H1 (cell line): ENCODE data around the gene NSF. TPM values are rescaled to one million over a fixed set of nuclear protein-coding genes. Genes with fewer than 3 reads are reported as not detected.

Experiments
- BRCA1 ChIP-seq: IDR thresholded peaks from 2 replicates; pipeline ENCODE4 v1.6.1; 2012; ENCODE audit warnings: low read depth, low read length, improper control_type of control experiment
- RAD21 ChIP-seq, 2 experiments: IDR thresholded peaks in 1 of 2; conservative IDR thresholded peaks in 1 of 2; 2 replicates each; pipeline ENCODE4 v1.6.1; 2011; ENCODE audit warnings: low read depth in 2 of 2, low read length in 2 of 2, improper control_type of control experiment in 1 of 2, inconsistent platforms in 1 of 2, mild to moderate bottlenecking in 1 of 2, moderate library complexity in 1 of 2
- RBBP5 ChIP-seq: IDR thresholded peaks from 2 replicates; pipeline ENCODE4 v1.7.1; 2012; ENCODE audit warnings: low read depth, mild to moderate bottlenecking, inconsistent platforms, low read length, moderate library complexity, borderline replicate concordance
- RNF2 ChIP-seq: fragments of 200-900, 300-1000 bp; sonication (generic); IDR thresholded peaks from 2 replicates; pipeline ENCODE4 v1.7.1; 2016; ENCODE audit warnings: borderline replicate concordance, low read depth, mild to moderate bottlenecking, antibody characterized with exemption, low read length; ENCODE audit not compliant: poor library complexity, severe bottlenecking; ENCODE audit errors: missing control alignments
- SIRT6 ChIP-seq: IDR thresholded peaks from one replicate; pipeline ENCODE4 v1.7.1; 2012; ENCODE audit warnings: low read length, inconsistent platforms
- polyA plus RNA-seq, 7 experiments: library from polyadenylated mRNA; depleted of rRNA in 3 of 7; stranded (reverse) in 5 of 7; unstranded in 2 of 7; fragments of >200 nt in 5 of 7; fragments of 200-250 nt in 2 of 7; gene quantifications; 1 replicate in 5 of 7; 2 replicates in 1 of 7; 4 replicates in 1 of 7; pipeline versions ENCODE4 v1.2.1 to v1.2.3, GENCODE V29; 2011 to 2013; ENCODE audit warnings: missing spikeins in 2 of 7, mixed read lengths in 2 of 7
- total RNA-seq: library from RNA; stranded (reverse); fragmentation: NEBNext Ultra II Directional; extraction: Animal tissue kit (Norgen Biotek cat#: 25700); gene quantifications from 2 replicates; pipeline ENCODE4 v1.2.1, GENCODE V29; 2021
- TF ChIP-seq, protein P1 (sequence below): fragments of 300-600 bp; sonication (generic); IDR thresholded peaks from 2 replicates; pipeline ENCODE4 v1.7.1; 2012; ENCODE audit warnings: low read length, moderate library complexity, mild to moderate bottlenecking, inconsistent platforms; ENCODE audit not compliant: insufficient replicate concordance

The NSF gene
- total and polyA plus RNA-seq, 2 of the 8 experiments (the other 6 are each of a cell fraction or from before 2014, with no cell fraction given): 13.0 to 27.7 TPM

DNA sequence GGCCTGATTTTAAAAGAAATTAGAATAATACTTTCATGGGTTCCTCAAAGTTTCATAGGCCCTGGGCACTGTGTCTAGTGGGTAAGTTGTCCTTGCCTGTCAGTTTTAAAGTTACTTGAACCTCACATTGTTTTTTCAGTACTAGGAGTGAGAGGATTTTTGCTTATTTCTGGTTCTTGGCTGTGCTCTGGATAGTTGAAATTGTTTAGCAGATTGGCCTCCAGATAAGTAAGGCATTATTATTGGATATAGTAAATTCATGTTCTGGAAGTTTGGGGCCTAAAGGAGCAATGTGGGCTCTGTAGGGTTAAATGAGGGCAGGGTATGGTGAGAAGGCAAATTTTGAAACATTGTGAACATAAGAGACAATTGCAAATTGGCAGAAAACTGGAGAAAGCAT is 149.5 kb downstream of the NSF start (continued):
- TF ChIP-seq, protein P1, sequence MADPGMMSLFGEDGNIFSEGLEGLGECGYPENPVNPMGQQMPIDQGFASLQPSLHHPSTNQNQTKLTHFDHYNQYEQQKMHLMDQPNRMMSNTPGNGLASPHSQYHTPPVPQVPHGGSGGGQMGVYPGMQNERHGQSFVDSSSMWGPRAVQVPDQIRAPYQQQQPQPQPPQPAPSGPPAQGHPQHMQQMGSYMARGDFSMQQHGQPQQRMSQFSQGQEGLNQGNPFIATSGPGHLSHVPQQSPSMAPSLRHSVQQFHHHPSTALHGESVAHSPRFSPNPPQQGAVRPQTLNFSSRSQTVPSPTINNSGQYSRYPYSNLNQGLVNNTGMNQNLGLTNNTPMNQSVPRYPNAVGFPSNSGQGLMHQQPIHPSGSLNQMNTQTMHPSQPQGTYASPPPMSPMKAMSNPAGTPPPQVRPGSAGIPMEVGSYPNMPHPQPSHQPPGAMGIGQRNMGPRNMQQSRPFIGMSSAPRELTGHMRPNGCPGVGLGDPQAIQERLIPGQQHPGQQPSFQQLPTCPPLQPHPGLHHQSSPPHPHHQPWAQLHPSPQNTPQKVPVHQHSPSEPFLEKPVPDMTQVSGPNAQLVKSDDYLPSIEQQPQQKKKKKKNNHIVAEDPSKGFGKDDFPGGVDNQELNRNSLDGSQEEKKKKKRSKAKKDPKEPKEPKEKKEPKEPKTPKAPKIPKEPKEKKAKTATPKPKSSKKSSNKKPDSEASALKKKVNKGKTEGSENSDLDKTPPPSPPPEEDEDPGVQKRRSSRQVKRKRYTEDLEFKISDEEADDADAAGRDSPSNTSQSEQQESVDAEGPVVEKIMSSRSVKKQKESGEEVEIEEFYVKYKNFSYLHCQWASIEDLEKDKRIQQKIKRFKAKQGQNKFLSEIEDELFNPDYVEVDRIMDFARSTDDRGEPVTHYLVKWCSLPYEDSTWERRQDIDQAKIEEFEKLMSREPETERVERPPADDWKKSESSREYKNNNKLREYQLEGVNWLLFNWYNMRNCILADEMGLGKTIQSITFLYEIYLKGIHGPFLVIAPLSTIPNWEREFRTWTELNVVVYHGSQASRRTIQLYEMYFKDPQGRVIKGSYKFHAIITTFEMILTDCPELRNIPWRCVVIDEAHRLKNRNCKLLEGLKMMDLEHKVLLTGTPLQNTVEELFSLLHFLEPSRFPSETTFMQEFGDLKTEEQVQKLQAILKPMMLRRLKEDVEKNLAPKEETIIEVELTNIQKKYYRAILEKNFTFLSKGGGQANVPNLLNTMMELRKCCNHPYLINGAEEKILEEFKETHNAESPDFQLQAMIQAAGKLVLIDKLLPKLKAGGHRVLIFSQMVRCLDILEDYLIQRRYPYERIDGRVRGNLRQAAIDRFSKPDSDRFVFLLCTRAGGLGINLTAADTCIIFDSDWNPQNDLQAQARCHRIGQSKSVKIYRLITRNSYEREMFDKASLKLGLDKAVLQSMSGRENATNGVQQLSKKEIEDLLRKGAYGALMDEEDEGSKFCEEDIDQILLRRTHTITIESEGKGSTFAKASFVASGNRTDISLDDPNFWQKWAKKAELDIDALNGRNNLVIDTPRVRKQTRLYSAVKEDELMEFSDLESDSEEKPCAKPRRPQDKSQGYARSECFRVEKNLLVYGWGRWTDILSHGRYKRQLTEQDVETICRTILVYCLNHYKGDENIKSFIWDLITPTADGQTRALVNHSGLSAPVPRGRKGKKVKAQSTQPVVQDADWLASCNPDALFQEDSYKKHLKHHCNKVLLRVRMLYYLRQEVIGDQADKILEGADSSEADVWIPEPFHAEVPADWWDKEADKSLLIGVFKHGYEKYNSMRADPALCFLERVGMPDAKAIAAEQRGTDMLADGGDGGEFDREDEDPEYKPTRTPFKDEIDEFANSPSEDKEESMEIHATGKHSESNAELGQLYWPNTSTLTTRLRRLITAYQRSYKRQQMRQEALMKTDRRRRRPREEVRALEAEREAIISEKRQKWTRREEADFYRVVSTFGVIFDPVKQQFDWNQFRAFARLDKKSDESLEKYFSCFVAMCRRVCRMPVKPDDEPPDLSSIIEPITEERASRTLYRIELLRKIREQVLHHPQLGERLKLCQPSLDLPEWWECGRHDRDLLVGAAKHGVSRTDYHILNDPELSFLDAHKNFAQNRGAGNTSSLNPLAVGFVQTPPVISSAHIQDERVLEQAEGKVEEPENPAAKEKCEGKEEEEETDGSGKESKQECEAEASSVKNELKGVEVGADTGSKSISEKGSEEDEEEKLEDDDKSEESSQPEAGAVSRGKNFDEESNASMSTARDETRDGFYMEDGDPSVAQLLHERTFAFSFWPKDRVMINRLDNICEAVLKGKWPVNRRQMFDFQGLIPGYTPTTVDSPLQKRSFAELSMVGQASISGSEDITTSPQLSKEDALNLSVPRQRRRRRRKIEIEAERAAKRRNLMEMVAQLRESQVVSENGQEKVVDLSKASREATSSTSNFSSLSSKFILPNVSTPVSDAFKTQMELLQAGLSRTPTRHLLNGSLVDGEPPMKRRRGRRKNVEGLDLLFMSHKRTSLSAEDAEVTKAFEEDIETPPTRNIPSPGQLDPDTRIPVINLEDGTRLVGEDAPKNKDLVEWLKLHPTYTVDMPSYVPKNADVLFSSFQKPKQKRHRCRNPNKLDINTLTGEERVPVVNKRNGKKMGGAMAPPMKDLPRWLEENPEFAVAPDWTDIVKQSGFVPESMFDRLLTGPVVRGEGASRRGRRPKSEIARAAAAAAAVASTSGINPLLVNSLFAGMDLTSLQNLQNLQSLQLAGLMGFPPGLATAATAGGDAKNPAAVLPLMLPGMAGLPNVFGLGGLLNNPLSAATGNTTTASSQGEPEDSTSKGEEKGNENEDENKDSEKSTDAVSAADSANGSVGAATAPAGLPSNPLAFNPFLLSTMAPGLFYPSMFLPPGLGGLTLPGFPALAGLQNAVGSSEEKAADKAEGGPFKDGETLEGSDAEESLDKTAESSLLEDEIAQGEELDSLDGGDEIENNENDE: no peak
- TF ChIP-seq RAD21 (IDR thresholded peaks at IDR 0.05 in 1 of 2, conservative IDR thresholded peaks at IDR 0.05 in 1 of 2; ENCODE audit: low read depth in 2 of 2, low read length in 2 of 2) (no peak), BRCA1 (no peak), RBBP5 (no peak), RNF2 (no peak), SIRT6 (no peak)
- TF ChIP-seq, all 59 proteins: peak for 0
